Astrocyte of the hippocampus (primary cell): ENCODE measurements around the gene LPCAT1.
"Not testable (repeated sequence)": the region's sequence is repeated elsewhere in the genome, so short reads cannot be mapped to it uniquely, and the experiment has no call there.

Source experiments
- DNase-seq: peaks from one replicate; pipeline ENCODE4 v3.0.0; 2011; ENCODE audit warnings: low read depth, low spot score

Gene LPCAT1, protein sequence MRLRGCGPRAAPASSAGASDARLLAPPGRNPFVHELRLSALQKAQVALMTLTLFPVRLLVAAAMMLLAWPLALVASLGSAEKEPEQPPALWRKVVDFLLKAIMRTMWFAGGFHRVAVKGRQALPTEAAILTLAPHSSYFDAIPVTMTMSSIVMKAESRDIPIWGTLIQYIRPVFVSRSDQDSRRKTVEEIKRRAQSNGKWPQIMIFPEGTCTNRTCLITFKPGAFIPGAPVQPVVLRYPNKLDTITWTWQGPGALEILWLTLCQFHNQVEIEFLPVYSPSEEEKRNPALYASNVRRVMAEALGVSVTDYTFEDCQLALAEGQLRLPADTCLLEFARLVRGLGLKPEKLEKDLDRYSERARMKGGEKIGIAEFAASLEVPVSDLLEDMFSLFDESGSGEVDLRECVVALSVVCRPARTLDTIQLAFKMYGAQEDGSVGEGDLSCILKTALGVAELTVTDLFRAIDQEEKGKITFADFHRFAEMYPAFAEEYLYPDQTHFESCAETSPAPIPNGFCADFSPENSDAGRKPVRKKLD

DNA sequence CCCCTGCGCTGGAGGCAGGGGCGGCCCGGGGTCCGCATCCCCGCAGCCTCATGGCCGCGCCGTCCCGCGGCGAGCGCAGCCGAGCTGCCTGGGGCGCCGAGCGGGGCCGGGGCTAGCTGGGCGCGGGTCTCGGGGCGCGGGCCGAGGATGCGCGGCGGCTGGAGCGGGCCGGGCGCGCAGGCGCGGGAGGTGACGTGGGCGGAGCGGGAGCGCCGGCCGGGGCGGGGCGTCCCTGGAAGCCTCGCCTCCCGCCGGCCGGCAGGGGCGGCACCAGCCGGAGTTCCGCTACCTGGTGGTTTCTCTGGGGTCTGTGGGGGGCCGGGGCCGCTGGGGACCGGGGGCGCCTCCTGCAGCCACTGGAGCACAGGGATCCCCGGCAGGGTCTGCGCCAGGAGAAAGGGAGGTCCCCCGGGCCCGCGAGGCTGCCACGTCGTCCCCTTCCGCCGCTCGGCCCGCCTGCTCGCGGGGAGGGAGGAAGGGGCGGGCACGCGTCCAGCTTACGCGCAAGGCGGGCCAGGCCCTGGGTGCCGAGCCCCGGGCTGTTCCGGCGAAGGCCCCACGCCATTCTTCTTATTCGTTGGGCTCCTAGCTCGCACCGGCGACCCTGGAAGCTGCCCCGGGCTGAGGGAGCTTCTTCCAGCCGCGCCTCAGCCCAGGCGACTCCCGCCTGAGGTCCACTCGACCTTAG is at the start of gene LPCAT1:
LPCAT1 (minus strand) TSS at position 168 of the 688 bp plus-strand sequence; CDS start at position 52, 116 bp downstream.
- DNase-seq: peak; percentile 92

DNA sequence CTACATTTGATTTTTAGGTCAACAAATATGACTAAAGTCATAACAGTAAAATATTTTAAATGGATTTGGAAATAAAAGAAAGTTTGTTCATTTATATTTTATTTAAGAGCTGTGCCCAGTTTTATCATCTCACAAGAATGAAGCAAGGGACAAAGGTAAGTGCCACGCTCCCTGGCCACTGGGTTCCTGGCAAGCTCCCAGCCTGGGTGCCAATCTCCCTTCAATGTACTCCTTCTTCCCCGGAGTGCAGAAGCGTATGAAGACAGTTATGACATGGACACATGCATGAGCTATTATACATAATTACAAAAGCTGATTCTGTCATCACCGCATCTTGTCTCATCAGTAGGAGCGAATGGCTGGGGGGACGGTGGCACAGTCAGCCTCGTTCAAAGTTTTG is 48.1 kb upstream of the LPCAT1 start:
- DNase-seq: not testable (repeated sequence)

DNA sequence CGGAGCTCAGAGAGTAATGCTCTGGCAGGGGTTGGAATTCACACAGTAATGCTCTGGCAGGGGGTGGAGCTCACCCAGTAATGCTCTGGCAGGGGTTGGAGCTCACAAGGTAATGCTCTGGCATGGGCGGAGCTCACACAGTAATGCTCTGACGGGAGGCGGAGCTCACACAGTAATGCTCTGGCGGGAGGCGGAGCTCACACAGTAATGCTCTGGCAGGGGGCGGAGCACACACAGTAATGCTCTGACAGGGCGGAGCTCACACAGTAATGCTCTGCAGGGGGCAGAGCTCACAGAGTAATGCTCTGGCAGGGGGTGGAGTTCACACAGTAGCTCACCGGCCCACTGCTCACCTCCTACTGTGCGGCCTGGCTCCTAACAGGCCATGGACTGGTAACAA is 47.2 kb upstream of the LPCAT1 start:
- DNase-seq: no peak

DNA sequence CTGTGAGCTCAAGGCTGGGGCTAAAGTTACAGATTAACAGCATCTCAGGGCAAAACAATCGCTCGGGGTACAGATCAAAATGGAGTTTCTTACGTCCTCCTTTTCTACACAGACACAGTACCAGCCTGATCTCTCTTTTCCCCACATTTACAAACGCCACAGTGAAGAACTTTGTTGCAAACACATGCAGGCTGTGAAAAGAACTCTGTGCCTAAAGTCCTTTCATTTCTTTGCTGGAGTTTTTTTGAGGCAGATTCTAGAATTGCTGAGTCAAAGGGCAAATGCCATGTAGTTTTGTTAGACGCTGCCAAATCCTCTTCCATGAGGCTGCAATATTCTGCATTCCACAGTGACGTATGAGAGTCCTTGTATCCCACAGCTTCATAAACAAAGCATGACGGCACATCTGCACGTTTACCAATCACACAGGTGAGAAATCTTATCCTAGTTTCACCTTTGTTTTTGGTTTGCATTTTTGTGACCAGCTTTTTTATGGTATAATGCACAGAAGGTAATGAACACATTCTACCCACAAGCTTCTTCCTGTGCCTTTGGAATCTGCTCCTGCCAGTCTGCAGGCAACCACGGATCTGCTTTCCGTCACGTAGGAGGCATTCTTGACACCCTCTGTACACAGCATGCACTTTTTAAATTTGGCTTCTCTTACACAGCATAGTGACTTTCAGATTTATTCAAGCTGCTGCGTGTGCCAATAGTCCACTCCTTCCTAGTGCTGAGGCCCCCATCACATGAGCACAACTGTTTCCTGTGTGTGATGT is 44.6 kb upstream of the LPCAT1 start:
- peak; percentile 85 for DNase-seq

DNA sequence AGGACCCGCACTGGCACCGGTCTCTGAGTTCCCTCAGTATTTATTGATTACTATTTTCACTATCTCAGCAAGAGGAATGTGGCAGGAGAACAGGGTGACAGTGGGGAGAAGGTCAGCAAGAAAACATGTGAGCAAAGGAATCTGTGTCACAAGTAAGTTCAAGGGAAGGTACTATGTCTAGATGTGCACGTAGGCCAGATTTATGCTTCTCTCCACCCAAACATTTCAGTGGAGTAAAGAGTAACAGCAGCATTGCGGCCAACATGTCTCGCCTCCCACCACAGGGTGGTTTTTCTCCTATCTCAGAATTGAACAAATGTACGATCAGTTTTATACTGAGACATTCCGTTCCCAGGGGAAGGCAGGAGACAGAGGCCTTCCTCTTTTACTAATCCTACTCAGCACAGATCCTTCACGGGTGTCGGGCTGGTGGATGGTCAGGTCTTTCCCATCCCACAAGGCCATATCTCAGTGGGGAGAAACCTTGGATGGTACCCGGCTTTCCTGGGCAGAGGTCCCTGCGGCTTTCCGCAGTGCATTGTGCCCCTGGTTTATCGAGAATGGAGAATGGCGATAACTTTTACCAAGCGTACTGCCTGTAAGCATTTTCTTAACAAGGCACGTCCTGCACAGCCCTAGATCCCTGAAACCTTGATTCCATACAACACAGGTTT is 43.9 kb upstream of the LPCAT1 start:
- DNase-seq: not testable (repeated sequence)

DNA sequence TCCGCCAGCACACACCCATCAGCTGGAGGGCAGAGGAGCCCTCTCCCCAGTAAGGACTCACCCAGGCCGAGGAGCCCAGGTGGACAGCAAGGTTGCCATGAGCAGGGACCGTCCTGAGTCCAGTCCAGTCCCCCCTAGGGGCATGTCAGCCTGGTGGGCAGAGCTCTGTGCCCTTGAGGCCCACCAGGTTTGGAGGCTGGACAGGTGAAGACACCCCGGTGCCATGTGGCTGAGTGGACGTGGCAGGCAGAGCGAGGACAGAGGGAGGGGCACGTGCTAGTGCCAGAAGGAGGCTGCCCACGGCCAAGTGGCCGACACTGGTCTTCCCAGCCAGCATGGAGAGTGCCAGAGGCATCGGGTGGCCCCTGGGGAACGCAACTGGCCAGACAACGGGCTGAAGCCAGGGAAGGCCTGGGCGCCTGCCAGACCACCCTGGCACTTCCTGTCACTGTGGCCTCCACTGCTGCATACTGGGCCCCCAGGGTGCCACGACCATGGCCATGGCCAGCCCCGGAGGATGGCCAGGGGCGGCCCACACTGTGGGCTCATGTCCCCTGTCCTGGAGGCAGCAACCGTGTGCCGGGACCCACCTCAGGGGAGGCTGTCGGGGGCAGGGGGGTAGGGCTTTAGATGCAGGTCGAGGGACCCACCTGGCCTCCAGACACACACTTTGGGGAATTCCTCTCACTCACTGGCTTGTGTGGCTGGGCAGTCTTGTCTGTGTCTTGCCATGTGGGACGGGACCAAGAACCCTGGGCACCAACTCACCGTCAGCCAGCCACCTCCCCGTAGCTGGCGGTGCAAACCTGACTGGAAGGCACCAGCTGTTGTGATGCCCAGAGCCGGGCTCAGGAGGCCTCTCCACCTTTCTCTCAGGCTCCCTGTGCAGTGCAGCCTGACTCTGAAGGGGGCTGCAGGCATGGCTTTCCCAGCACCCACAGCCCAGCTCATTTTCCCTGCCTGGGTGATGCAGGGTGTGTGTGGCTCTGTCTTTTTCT is 42.3 kb upstream of the LPCAT1 start:
- DNase-seq: no peak

DNA sequence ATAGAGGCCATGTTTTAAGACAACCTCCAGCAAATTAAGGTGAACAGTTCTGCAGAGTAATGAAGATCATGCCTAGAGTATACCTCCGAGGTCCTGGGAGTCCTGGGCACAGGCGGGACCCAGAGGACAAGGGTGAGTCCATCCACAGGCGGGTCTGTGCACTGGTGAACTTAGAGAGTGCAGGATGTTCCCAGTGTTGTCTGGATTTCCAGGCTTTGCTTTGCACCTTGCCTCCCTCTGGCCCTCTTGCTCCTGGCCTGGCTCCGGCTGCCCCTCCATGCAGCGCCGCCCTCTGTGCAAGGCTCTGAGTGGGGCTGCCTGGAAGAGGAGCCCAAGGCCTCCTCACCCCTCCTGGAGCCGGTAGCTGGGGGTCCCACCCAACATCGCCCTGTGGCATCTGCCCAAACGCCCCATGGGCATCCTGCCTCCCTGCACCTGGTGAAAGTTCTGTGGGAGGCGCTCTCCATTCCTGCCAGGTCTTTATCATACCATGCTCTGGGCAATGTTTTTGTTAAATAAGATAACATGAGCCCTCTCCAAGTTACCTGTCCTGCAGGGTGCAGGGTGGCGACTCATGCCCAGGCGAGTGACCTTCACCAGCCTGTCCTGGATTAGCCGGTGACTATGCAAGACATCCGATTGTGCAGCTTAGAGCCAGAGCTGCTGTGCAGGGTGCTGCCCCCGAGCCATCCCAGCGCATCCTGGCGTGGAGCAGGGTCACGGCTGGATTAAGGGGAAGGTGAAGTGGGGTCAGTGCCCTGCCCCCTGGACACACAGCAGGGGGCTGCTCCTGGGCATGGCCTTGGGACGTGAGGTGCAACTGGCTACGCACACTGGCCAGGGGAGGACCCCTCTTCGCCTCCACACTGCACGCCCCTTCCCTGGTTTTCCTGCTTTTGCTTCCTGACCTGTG is 41.3 kb upstream of the LPCAT1 start:
- no peak for DNase-seq

DNA sequence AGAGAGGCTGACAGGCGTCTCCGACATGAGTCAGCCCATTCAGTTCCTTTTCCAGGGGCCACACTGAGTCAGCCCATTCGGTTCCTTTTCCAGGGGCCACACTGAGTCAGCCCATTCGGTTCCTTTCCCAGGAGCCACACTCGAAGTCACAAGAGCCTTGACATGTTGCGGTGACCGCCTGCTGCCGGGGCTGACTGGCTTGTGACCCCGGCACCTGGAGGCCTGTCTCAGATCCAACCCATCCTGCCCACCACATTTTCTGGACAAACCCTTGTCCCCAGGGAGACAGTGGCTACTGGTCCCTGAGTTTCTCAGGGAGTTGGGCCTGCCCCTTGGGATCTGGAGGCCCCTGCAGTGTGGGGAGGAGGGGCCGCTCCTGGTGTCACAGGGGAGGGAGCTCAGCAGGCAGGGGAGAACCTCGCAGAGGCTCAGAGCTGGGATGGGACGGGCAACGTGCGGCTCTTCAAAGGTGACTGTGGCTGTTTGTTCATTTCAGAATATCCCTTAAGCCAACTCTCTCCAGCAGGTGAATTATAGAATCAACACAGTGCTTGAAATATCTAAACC is 40.5 kb upstream of the LPCAT1 start:
- peak; percentile 71 for DNase-seq

DNA sequence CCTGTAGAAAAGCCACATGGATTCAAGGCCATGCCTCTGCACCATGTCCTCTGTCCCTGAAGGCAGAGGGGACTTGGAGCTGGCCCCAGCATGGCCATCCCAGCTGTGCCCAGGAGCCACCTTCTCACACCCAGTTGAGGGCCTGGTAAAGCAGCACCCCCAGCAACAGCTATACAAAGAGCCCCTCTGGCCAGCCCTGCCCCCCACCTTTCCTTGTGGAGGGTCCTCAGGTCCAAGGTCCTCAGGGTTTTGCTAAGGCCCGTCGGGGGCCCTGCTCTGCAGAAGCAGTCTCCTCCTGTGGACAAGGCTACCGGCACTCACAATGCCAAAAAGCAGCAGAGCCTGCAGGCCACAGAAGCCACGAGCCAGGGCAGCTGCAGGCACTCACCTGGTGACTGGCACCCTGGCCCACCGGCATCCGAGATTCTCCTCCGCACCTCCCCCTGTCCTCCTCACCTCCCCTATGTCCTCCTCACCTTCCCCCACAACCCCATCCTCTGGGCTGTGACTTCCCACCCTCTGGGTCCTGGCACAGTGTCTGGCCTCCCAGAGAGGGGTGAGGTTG is 39.9 kb upstream of the LPCAT1 start:
- no peak for DNase-seq

DNA sequence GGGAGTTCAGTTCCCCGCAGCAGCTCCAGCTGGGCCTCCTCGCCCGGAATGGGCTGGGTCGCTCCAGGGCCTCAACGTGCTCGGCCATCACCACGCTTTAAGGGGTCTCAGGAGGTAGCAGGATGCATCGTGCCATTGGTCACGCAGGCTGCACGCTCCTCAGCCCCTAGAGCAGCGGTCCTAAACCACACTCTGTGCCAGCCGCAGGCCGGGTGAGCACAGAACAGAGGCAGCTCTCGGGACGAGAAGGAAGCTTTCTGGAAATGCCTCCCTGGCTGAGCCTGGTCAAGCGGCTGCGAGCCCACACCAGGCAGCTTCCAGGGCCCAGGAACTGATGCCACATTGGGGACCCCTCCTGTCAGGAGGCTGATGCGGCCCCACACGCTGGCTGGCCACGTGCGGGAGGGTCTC is 39.3 kb upstream of the LPCAT1 start:
- no peak for DNase-seq

DNA sequence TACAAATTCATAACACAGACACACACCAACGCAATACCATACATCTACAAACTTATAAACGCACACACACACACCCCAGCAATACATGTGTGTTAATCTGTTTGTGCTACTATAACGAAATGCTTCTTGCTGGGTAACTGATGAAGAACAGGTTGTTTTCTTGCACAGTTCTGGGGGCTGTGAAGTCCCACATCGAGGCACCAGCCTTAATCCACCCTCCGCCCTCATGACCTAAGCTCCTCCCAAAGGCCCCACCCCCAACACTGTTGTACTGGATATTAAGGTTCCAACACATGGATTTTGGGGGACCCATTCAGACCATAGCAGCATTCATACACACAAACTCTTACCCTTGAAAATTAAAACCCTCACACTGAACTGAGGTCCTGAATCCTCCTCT is 38.8 kb upstream of the LPCAT1 start:
- no peak for DNase-seq

DNA sequence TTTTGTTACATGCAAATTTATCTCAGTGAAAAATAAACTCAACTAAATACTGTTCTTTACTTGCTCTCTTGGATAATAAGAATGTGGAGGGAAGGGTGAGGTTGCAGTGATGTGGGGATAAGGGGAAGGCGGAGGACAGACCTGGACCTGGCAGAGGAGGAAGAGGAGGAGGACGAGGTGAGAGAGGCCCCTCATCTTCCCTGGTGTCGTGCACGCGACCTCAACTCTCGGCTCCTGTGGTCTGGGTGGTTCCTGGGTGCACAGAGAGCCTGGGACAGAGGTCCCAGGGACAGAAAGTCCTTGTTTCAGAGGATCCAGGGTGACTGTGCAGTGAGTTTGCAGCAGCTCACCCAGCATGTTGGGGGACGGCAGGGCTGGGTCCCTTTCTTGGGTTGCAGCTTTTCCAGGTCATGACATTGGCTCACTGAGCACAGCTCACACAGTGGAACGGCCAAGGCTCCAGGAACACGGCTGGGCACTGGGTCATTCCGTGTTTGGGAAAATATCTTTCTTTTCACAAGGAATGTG is 37.7 kb upstream of the LPCAT1 start:
- no peak for DNase-seq

DNA sequence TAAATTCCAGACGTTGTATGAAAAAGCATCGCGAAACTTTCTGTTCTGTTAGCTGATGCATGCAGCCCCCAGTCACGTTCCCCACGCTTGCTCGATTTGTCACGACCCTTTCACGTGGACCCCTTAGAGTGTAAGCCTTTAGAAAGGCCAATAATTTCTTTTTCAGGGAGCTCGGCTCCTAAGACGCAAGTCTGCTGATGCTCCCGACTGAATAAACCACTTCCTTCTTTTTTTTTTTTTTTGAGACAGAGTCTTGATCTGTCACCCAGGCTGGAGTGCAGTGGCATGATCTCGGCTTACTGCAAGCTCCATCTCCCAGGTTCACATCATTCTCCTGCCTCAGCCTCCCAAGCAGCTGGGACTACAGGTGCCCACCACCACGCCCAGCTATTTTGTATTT is 36.7 kb upstream of the LPCAT1 start:
- DNase-seq: not testable (repeated sequence)

DNA sequence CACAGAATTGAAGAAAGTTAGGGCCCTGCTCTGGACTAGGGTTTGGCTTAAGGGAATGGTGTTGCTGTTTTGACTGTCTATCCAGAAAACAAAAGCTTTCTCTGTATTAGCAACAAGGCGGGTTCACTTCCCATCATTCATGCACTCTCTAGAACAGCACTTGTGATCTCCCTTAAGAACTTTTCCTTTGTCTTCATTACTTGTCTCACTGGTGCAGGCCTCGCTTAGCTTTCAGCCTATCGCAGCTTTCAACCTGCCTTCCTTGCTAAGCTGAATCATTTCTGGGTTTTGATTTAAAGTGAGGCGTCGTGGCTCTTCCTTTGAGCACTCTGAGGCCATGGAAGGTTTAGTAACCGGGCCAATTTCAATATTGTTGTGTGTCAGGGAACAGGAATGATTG is 35.2 kb upstream of the LPCAT1 start:
- no peak for DNase-seq

DNA sequence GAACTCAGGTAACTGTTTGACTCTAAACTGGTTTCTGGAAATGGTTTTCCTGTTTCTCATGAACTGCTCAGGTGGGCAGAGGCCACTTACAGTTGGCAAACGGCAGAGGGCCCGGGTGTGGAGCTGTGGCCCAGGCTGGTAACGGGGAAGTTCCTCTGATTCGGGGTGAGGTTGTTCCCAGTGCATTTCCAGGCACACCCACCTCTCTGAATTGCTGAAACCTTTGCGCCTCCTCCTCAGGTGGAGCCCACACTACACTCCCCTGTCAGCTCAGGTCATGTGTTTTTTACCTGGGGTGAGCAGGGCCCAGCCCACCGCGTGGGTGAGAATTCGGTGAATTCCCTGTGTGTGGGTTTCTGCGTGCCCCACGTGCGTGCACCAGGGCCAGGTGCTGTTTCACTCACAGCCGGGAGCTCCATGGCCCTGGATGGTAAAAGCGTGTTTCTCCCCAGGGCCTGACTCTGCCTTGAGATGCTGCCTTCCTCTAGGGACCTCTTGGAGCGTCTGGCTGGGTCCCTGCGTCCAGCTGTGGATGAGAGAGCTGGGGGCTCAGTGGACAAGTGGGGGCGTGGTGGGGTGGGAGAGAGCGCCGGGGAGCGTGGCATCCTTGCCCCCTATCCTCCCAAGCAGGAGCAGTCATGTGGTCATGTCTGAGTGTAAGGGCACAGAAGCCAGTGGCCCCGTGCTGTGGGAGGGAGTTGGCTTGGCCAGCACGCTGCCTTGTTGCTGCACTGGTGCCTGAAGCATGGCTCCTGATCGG is 33.5 kb upstream of the LPCAT1 start:
- no peak for DNase-seq

DNA sequence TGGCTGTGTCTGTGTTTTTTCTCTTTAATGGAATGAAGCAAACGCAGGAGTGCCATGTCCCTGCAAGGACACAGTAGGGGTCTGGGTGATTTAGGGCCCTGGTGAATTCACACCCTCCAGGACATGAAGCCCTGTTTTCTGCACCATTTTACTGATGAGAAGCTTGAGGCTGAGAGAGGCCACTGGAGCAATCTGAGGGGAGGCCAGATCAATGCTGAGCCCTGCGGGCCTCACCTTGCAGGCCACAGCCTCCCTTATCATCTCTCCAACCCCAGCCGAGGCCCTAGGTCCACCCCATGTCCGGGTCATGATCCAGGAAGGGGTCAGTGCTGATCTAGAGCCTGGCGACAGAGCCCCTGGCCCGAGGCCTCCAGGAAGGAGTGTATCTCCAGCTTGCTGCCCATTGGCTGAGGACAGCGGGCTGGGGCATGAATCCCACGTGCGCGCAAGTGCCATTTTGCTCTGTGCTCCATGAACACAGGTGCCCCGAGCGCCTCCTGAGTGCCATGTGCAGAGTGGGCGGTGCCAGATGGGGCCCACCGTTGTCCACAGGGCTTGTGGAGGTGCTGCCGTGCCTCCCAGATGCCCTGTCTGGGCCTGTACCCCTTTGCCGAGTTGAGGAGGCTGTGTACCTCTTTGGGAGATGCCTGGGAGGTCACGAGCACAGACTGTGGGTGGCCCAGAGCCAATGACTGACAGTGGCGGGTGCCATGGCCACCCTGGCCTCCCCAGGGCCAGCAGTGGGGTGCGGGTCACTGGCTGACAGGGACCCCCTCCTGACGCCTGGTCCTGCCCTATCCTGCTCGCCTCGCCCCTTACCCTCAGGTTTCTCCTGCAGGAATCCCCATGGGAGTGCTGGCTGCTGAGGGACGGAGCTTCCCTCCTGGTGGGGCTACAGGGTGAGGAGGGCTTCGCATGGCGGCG is 32.3 kb upstream of the LPCAT1 start:
- DNase-seq: no peak
